ENCODE measurements around the gene APCDD1L. TPM values are rescaled to one million over a fixed set of nuclear protein-coding genes. Genes with fewer than 3 reads are reported as not detected.

APCDD1L gene
- total and polyA plus RNA-seq, 2 of the 8 experiments (the other 6 are each of a cell fraction or from before 2014, with no cell fraction given) = 0.83 to 3.1 TPM

GRCh38 chr20:58475466-58475865 lies 39.7 kb downstream of the APCDD1L start:
- Histone ChIP-seq H3K79me2 (ENCODE audit: control insufficient read depth in 1 of 2, insufficient read depth in 2 of 2, low read length in 2 of 2) (no peaks in the 10 kb centered on the region), H3K36me3 (ENCODE audit: control insufficient read depth in 2 of 4, insufficient read depth in 4 of 4, low read length in 3 of 4) (no peaks in the 10 kb centered on the region), H4K20me1 (replicated peaks in 1 of 2; ENCODE audit: control insufficient read depth in 1 of 2, insufficient read depth in 2 of 2, low read length in 2 of 2) (no peaks in the 10 kb centered on the region), H3K4me2 (ENCODE audit: insufficient read depth in 1 of 2, low read depth in 2 of 2, low read length in 2 of 2) (no peak overlapping the region), H3K9me3 (ENCODE audit: insufficient read depth in 2 of 2, low read depth in 1 of 2, low read length in 1 of 2) (peaks cover 7 to 15% of the 10 kb centered on the region in 2 experiments; a peak in 3 of 4 replicates), H2BK15ac (ENCODE audit: low read length) (no peak overlapping the region), H2BK5ac (ENCODE audit: low read depth, low read length) (no peak overlapping the region), H2BK120ac (replicated peaks; ENCODE audit: low read depth, low read length) (no peak overlapping the region), H3K23me2 (ENCODE audit: low read depth, low read length) (no peaks in the 10 kb centered on the region), H2BK12ac (ENCODE audit: low read depth, low read length) (no peak overlapping the region), H2AFZ (ENCODE audit: low read length) (no peak overlapping the region), H3K4me3 (ENCODE audit: extremely low read depth in 1 of 4, insufficient read depth in 2 of 4, low read depth in 3 of 4, low read length in 4 of 4) (no peak overlapping the region), H3K14ac (ENCODE audit: insufficient read length) (no peak overlapping the region), H3K27me3 (replicated peaks in 1 of 4; ENCODE audit: control insufficient read depth in 3 of 4, extremely low read depth in 1 of 4, insufficient read depth in 3 of 4, low read length in 3 of 4) (no peaks in the 10 kb centered on the region), H3K4me1 (replicated peaks in 1 of 4; ENCODE audit: control insufficient read depth in 3 of 4, insufficient read depth in 4 of 4, low read length in 3 of 4) (peaks cover 0 to 3% (median 0%) of the 10 kb centered on the region in 4 experiments; a peak in 2 of 7 replicates), H4K8ac (ENCODE audit: extremely low read depth, insufficient read depth, low read length) (no peak overlapping the region), H3K56ac (replicated peaks; ENCODE audit: insufficient read length, low read depth, low read length) (no peak overlapping the region), H3K4ac (replicated peaks; ENCODE audit: insufficient read length, low read depth, low read length) (no peak overlapping the region), H2BK20ac (ENCODE audit: low read length) (no peak overlapping the region), H3K9ac (replicated peaks in 1 of 4; ENCODE audit: extremely low read depth in 1 of 4, low read depth in 3 of 4, low read length in 3 of 4) (0 out of 7 replicates have a peak overlapping the region, but pooled peaks of 1 of the 4 experiments have one; percentile 18), H3K18ac (ENCODE audit: extremely low read depth, low read length) (no peak overlapping the region), H2AK5ac (ENCODE audit: low read depth, low read length) (no peak overlapping the region), H4K5ac (ENCODE audit: insufficient read length, low read depth, low read length) (no peak overlapping the region), H3K79me1 (ENCODE audit: low read depth, low read length) (no peaks in the 10 kb centered on the region), H4K91ac (replicated peaks; ENCODE audit: insufficient read length, low read length) (no peak overlapping the region), H3K23ac (ENCODE audit: insufficient read length) (no peak overlapping the region), H3K27ac (ENCODE audit: low read depth, low read length) (no peak overlapping the region)
- DNase-seq (ENCODE audit: low read depth in 1 of 2, low spot score in 2 of 2) = peak in 1 of 2 experiments; percentile 27
- POLR2A ChIA-PET (ENCODE audit: partially characterized antibody) = no interaction called here
- WGBS, 2 experiments (ENCODE audit: extremely low coverage in 1 of 2, insufficient coverage in 1 of 2, insufficient read length in 1 of 2, insufficient replicate concordance in 2 of 2, low coverage in 1 of 2, low lambda C conversion rate in 2 of 2, missing lambda C conversion rate in 1 of 2) = 86% methylated on average over 10 of the region's 10 CpGs; no CpG with 5 or more reads in 1 of the 2 experiments
- TF ChIP-seq SUZ12 (IDR thresholded peaks at IDR 0.05; ENCODE audit: low read length) (no peak), EP300 (IDR thresholded peaks at IDR 0.05; ENCODE audit: borderline replicate concordance in 1 of 2, low read depth in 2 of 2, low read length in 2 of 2) (no peak), SP4 (IDR thresholded peaks at IDR 0.05; ENCODE audit: low read length) (no peak), CHD2 (IDR thresholded peaks at IDR 0.05; ENCODE audit: low read length) (no peak), SIX5 (IDR thresholded peaks at IDR 0.05; ENCODE audit: low read depth, low read length) (no peak), RBBP5 (IDR thresholded peaks at IDR 0.05; ENCODE audit: borderline replicate concordance, low read depth, low read length) (no peak)
- no peak for FAIRE-seq
- CTCF ChIA-PET (ENCODE audit: partially characterized antibody) = interaction anchor here (1.4 kb wide), 1 partner anchor 173 kb away, joined by 3 read pairs; no protein-coding TSS in a partner anchor
